Placental pericyte (primary cell): ENCODE data around the gene CLINT1. TPM values are rescaled to one million over a fixed set of nuclear protein-coding genes. Genes with fewer than 3 reads are reported as not detected.

ENCODE experiments used
- small RNA-seq: library from RNA; depleted of rRNA; stranded (forward); fragments of <200 nt; gene quantifications from one replicate; pipeline ENCODE3, GENCODE V24; 2012; ENCODE audit warnings: low replicate concordance
- total RNA-seq: library from RNA; depleted of rRNA; stranded (reverse); fragments of >200 nt; gene quantifications from 2 replicates; pipeline ENCODE4 v1.2.3, GENCODE V29; 2012

Gene CLINT1
- 118 and 126 TPM in 2 replicates for total RNA-seq

DNA sequence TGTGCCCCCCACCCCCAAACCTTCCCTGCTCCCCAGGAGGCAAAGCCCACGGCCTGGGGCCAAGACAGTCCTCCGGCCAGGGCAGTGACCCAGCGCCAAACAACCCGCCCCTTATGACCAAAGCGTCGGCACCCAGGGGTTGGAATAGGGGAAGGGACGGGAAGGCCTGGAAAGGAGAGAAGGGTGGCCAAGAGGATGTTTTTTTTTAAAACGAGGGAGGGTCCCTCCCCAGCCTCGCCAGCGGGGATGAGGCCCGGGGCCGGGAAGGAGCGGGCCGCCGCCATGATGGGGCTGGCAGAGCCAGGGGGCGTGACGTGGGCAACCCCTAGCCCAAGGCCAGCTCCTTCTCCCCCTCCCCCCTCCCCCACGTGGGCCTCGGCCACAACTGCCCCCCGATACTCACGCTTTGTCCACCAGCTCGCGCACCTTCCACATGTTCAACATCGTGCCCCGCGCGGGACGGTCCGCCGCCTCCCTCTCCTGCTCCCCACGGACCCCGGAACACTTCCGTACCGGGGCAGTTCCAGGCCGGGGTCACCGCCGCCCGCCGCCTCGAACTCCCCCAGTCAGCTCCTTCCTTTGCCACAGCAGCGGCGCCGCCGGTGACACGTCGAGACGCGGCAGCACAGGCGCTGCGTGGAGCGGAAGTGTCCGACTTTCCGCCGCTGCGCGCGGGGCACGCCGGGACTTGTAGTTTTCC is at the start of gene CLINT1:
TSS of gene CLINT1 (minus strand) at position 619 of the 700 bp plus-strand sequence. CDS start at position 444, 175 bp downstream.

DNA sequence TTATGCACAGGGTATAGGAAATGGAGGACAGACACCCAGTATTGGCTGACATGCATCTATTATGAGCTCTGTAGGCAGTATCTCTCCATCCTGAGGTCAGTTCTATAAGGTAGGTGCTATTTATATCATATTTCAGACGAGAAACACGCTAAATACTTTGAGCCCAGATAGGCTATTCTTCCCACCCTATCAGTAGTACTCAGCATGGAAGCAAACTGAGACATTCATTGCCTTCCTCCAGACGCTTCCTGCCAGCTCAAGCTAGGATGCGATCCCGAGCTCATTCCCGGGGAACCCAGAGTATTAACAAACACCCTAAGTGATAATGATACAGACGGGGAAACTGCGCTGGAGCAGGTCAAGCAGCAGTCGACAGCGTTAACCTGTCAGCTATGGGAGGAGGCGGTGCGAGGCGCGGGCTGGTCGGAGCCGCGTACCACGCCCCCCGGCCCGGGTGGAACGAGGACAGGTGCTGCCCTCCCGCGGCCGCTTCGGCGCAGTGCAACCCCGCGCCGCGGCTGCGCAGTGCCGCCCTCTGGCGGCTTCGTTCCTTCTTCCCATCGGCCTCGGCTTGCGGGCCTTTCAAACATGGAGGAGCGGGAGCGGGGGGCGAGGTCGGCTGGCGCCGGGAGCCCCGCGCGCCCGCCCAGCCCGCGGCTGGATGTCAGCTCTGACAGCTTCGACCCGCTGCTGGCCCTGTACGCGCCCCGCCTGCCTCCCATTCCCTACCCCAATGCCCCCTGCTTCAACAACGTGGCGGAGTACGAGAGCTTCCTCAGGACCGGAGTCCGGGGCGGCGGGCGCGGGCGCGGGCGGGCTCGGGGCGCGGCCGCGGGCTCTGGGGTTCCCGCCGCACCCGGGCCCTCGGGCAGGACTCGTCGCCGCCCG is 115.5 kb downstream of the CLINT1 start, which contains the start of gene LSM11:
TSS of gene LSM11 (plus strand) at position 550 of the 888 bp plus-strand sequence. CDS start at position 589, 39 bp downstream.

Small RNAs within 50 kb of the gene (small RNA-seq; reads per million reads assigned to genes)
- gene AC026407.1 (not detected), gene RNU6-260P (not detected)

Other genes starting within 250 kb of the CLINT1 start
- gene SOX30, start 206.7 kb downstream of the CLINT1 start, total RNA-seq = under 0.01 TPM in 1 of 2 replicates, not detected in the other
- not detected in 2 replicates for gene C5orf52, start 187.6 kb downstream of the CLINT1 start, total RNA-seq
- 16.5 and 47.7 TPM in 2 replicates for gene THG1L, start 127.7 kb downstream of the CLINT1 start, total RNA-seq
- gene LSM11, start 115.4 kb downstream of the CLINT1 start, total RNA-seq = 2.0 and 7.4 TPM in 2 replicates